GM12878 (cell line): ENCODE measurements around the gene TACR1. TPM values are rescaled to one million over a fixed set of nuclear protein-coding genes. Genes with fewer than 3 reads are reported as not detected.

Experiments used
- ATAC-seq: fragments of 200-7000 bp; cut with Tn5 transposase; 3 replicates; pipeline ENCODE4 v1.9.1; 2020; ENCODE audit warnings: mild to moderate bottlenecking, moderate library complexity
- BruUV-seq: library from RNA; stranded (reverse); fragments of 400-500 nt; replicated peaks from 2 replicates; lab custom pipeline; 2021; lab: Mats Ljungman, UMichigan
- CTCF ChIA-PET: fragments of 300-600 bp; sonication (Branson Sonifier 250); formaldehyde crosslinking; extraction: SDS; loops from one replicate; lab custom pipeline; 2021; ENCODE audit warnings: inconsistent platforms; lab: Yijun Ruan, JAX
- POLR2A ChIA-PET: fragments of 350-600 bp; formaldehyde crosslinking; extraction: SDS; loops from one replicate; lab custom pipeline; 2021; ENCODE audit warnings: inconsistent platforms; lab: Charles Lee
- RAD21 ChIA-PET: fragments of 300-600 bp; sonication (Branson Sonifier 250); formaldehyde crosslinking; loops from one replicate; lab custom pipeline; 2023; ENCODE audit warnings: antibody characterized with exemption; ENCODE audit not compliant: unreplicated experiment; lab: Charles Lee
- SMC1A ChIA-PET: fragments of 300-600 bp; sonication (Branson Sonifier 250); formaldehyde crosslinking; loops from one replicate; lab custom pipeline; 2023; ENCODE audit not compliant: unreplicated experiment, uncharacterized antibody; lab: Charles Lee
- DNase-seq: peaks from one replicate; pipeline ENCODE4 v3.0.0-alpha.2; 2011; ENCODE audit warnings: low read depth, low spot score
- FAIRE-seq: peaks from 3 replicates; lab custom pipeline; 2011; peaks lifted over from hg19 to GRCh38; lab: Jason Lieb, UNC
- H2AFZ ChIP-seq: 2 replicates; pipeline ENCODE4 v1.6.0; 2011; ENCODE audit warnings: low read depth, low read length, control low read depth; ENCODE audit not compliant: control insufficient read depth
- H3K27ac ChIP-seq: 2 replicates; pipeline ENCODE4 v1.5.1; 2011; ENCODE audit warnings: control low read depth; ENCODE audit not compliant: control insufficient read depth, insufficient read depth
- H3K27me3 ChIP-seq, 2 experiments: replicated peaks in 1 of 2; 2 replicates each; pipeline versions ENCODE4 v1.6.0 to v1.6.1; 2011; ENCODE audit warnings: low read length in 1 of 2; ENCODE audit not compliant: control insufficient read depth in 2 of 2, insufficient read depth in 2 of 2
- H3K36me3 ChIP-seq, 2 experiments: 2 replicates each; pipeline ENCODE4 v1.5.1; 2011; ENCODE audit warnings: low read length in 1 of 2; ENCODE audit not compliant: control insufficient read depth in 2 of 2, insufficient read depth in 2 of 2
- H3K4me1 ChIP-seq: 2 replicates; pipeline ENCODE4 v1.6.1; 2011; ENCODE audit warnings: mild to moderate bottlenecking, low read length, moderate library complexity, mixed read lengths; ENCODE audit not compliant: control insufficient read depth, insufficient read depth
- H3K4me2 ChIP-seq: 2 replicates; pipeline ENCODE4 v1.6.0; 2011; ENCODE audit warnings: control low read depth; ENCODE audit not compliant: control insufficient read depth, insufficient read depth
- H3K4me3 ChIP-seq: fragments of 200-600 bp; sonication (generic); 2 replicates; pipeline ENCODE4 v1.5.1; 2016
- H3K79me2 ChIP-seq: 2 replicates; pipeline ENCODE4 v1.6.0; 2011; ENCODE audit warnings: low read length; ENCODE audit not compliant: control insufficient read depth, insufficient read depth
- H3K9ac ChIP-seq: 2 replicates; pipeline ENCODE4 v1.8.0; 2011; ENCODE audit warnings: low read length, control low read depth, mixed read lengths; ENCODE audit not compliant: control insufficient read depth, insufficient read depth
- H3K9me3 ChIP-seq: replicated peaks from 3 replicates; pipeline ENCODE4 v1.5.1; 2011; ENCODE audit warnings: mild to moderate bottlenecking, low read length; ENCODE audit not compliant: control insufficient read depth, insufficient read depth
- H4K20me1 ChIP-seq: 2 replicates; pipeline ENCODE4 v1.6.0; 2011; ENCODE audit not compliant: control insufficient read depth, insufficient read depth
- CBX3 ChIP-seq: fragments of 200-600 bp; sonication (generic); IDR thresholded peaks from 2 replicates; pipeline ENCODE4 v1.6.1; 2016; ENCODE audit warnings: low read depth, borderline replicate concordance
- CHD4 ChIP-seq: fragments of 200-600 bp; sonication (generic); IDR thresholded peaks from 2 replicates; pipeline ENCODE4 v1.6.1; 2016; ENCODE audit warnings: mild to moderate bottlenecking
- GATAD2B ChIP-seq: fragments of 450-650 bp; conservative IDR thresholded peaks from 2 replicates; pipeline ENCODE4 v1.6.1; 2017; ENCODE audit warnings: low read depth, mild to moderate bottlenecking, moderate library complexity
- JUNB ChIP-seq: IDR thresholded peaks from 2 replicates; pipeline ENCODE4 v1.6.1; 2016; ENCODE audit warnings: antibody characterized with exemption, mild to moderate bottlenecking
- MYC ChIP-seq: IDR thresholded peaks from 2 replicates; pipeline ENCODE4 v1.6.1; 2011; ENCODE audit warnings: mild to moderate bottlenecking, low read length, moderate library complexity, inconsistent platforms; ENCODE audit not compliant: insufficient read depth, insufficient replicate concordance, insufficient read length, severe bottlenecking
- PBX3 ChIP-seq: IDR thresholded peaks from 2 replicates; pipeline ENCODE4 v1.6.1; 2011; ENCODE audit warnings: mild to moderate bottlenecking, low read depth, low read length, moderate library complexity; ENCODE audit not compliant: insufficient replicate concordance
- RBBP5 ChIP-seq: fragments of 200-600 bp; sonication (generic); conservative IDR thresholded peaks from 2 replicates; pipeline ENCODE4 v1.6.1; 2016
- RFX5 ChIP-seq: IDR thresholded peaks from 2 replicates; pipeline ENCODE4 v1.6.1; 2011; ENCODE audit warnings: low read depth, low read length, improper control_type of control experiment
- SIX5 ChIP-seq: IDR thresholded peaks from 2 replicates; pipeline ENCODE4 v1.6.1; 2011; ENCODE audit warnings: mild to moderate bottlenecking, low read depth, low read length, moderate library complexity; ENCODE audit not compliant: severe bottlenecking
- STAT3 ChIP-seq: IDR thresholded peaks from 2 replicates; pipeline ENCODE4 v1.6.1; 2011; ENCODE audit warnings: low read depth, low read length, improper control_type of control experiment
- SUPT20H ChIP-seq: IDR thresholded peaks from 2 replicates; pipeline ENCODE4 v1.6.1; 2011; ENCODE audit warnings: low read depth, mild to moderate bottlenecking, low read length, moderate library complexity, borderline replicate concordance; ENCODE audit not compliant: control insufficient read depth
- TBL1XR1 ChIP-seq: IDR thresholded peaks from 2 replicates; pipeline ENCODE4 v1.6.1; 2012; ENCODE audit warnings: low read depth, low read length, improper control_type of control experiment
- ZNF217 ChIP-seq: fragments of 450-650 bp; IDR thresholded peaks from 2 replicates; pipeline ENCODE4 v1.6.1; 2017; ENCODE audit warnings: antibody characterized with exemption, mild to moderate bottlenecking
- ZNF24 ChIP-seq: fragments of 450-650 bp; IDR thresholded peaks from 2 replicates; pipeline ENCODE4 v1.6.1; 2017; ENCODE audit warnings: antibody characterized with exemption, mild to moderate bottlenecking
- WGBS: methylation state at CpG from one replicate; pipeline ENCODE4 v1.1.6; 2016; ENCODE audit warnings: low lambda C conversion rate; ENCODE audit not compliant: insufficient replicate concordance, insufficient coverage; ENCODE audit errors: missing lambda C conversion rate; 5-methylcytosine and 5-hydroxymethylcytosine counted together
- in situ Hi-C: fragments of 300-500 bp; cut with MboI; formaldehyde crosslinking; loops from 9 replicates; pipeline ENCODE4 v1.14.3; 2018; ENCODE audit warnings: mixed read lengths
- intact Hi-C: fragments of 100-400 bp; cut with micrococcal nuclease; formaldehyde crosslinking; loops from one replicate; pipeline ENCODE4 v1.14.2; 2022; ENCODE audit not compliant: unreplicated experiment
- polyA plus RNA-seq, 11 experiments: library from polyadenylated mRNA; depleted of rRNA in 4 of 11; unstranded in 6 of 11; stranded (reverse) in 5 of 11; fragments of >200 nt; fragmentation: Nextera tagmentation in 4 of 11; fragmentation: Illumina TruSeq in 1 of 11; extraction: Ambion mirVana in 4 of 11; extraction: Trizol in 1 of 11; gene quantifications; 1 replicate in 1 of 11; 2 replicates in 10 of 11; pipeline versions ENCODE4 v1.2.1 to v1.2.3, GENCODE V29; 2011 to 2016; ENCODE audit warnings: inconsistent platforms in 2 of 11, missing spikeins in 2 of 11, low read depth in 1 of 11
- total RNA-seq, 4 experiments: library from RNA; depleted of rRNA in 3 of 4; stranded (reverse); fragments of >200 nt in 3 of 4; fragmentation: Illumina TruSeq in 1 of 4; extraction: Trizol in 1 of 4; gene quantifications; 2 replicates each; pipeline versions ENCODE4 v1.2.1 to v1.2.3, GENCODE V29; 2013 to 2021
- TF ChIP-seq, protein P1 (sequence below): fragments of 450-650 bp; IDR thresholded peaks from 2 replicates; pipeline ENCODE4 v1.6.1; 2018; ENCODE audit warnings: borderline replicate concordance, mild to moderate bottlenecking; ENCODE audit not compliant: partially characterized antibody

The TACR1 gene
- total and polyA plus RNA-seq, 10 of the 15 experiments (the other 5 are each of a cell fraction or from before 2014, with no cell fraction given), result 0.04 to 1.4 (median 0.15) TPM

GRCh38 chr2:75020476-75020875 lies 178.8 kb downstream of the TACR1 start:
- Histone ChIP-seq H3K36me3 (no peaks in the 10 kb centered on the region), H4K20me1 (no peaks in the 10 kb centered on the region), H3K9ac (no peak overlapping the region), H3K4me1 (no peaks in the 10 kb centered on the region), H3K79me2 (no peaks in the 10 kb centered on the region), H2AFZ (no peak overlapping the region), H3K4me3 (no peak overlapping the region), H3K4me2 (no peak overlapping the region), H3K27ac (no peak overlapping the region), H3K9me3 (no peaks in the 10 kb centered on the region), H3K27me3 (no peaks in the 10 kb centered on the region)
- CTCF ChIA-PET, result interaction anchor here (1.2 kb wide), 1 partner anchor 44 kb away, joined by 3 read pairs; no protein-coding TSS in a partner anchor
- SMC1A ChIA-PET, result interaction anchor here (0.6 to 1.2 kb wide), 4 partner anchors 14 to 590 kb away, joined by 3 read pairs; no protein-coding TSS in a partner anchor
- in situ Hi-C loops (no loop called here), intact Hi-C loops (no loop called here)
- POLR2A ChIA-PET, result no interaction called here
- DNase-seq (no peak), ATAC-seq (no peak), FAIRE-seq (no peak)
- TF ChIP-seq ZNF217 (no peak), SIX5 (no peak), RFX5 (no peak), SUPT20H (no peak), CHD4 (no peak), GATAD2B (no peak)
- RAD21 ChIA-PET, result no interaction called here
- no TSS peak for BruUV-seq
- WGBS, result 43% methylated on average over 11 of the region's 11 CpGs

- in situ Hi-C loops, result no loop called here
- no peak overlapping the region for H3K27ac ChIP-seq
- H2AFZ ChIP-seq, result no peak overlapping the region
- no peaks in the 10 kb centered on the region for H3K79me2 ChIP-seq
- FAIRE-seq (no peak), DNase-seq (no peak), ATAC-seq (no peak)
- ChIA-PET SMC1A (interaction anchor here (0.8 kb wide), 1 partner anchor 16 kb away, joined by 3 read pairs; no protein-coding TSS in a partner anchor), CTCF (interaction anchor here (0.7 kb wide), 1 partner anchor 42 kb away, joined by 3 read pairs; no protein-coding TSS in a partner anchor), POLR2A (no interaction called here), RAD21 (no interaction called here)
- H4K20me1 ChIP-seq, result no peaks in the 10 kb centered on the region
- no peak overlapping the region for H3K4me2 ChIP-seq
- no peak overlapping the region for H3K4me3 ChIP-seq
- H3K4me1 ChIP-seq, result no peaks in the 10 kb centered on the region
- intact Hi-C loops, result no loop called here
- no peaks in the 10 kb centered on the region for H3K27me3 ChIP-seq
- WGBS, result 65% methylated on average over 2 of the region's 2 CpGs
- H3K9ac ChIP-seq, result no peak overlapping the region
- BruUV-seq, result no TSS peak
- no peaks in the 10 kb centered on the region for H3K36me3 ChIP-seq
- H3K9me3 ChIP-seq, result no peaks in the 10 kb centered on the region
- TF ChIP-seq RBBP5 (no peak), ZNF24 (no peak), CBX3 (no peak), STAT3 (no peak), TBL1XR1 (no peak), PBX3 (no peak), JUNB (no peak), MYC (no peak)
- TF ChIP-seq, protein P1, sequence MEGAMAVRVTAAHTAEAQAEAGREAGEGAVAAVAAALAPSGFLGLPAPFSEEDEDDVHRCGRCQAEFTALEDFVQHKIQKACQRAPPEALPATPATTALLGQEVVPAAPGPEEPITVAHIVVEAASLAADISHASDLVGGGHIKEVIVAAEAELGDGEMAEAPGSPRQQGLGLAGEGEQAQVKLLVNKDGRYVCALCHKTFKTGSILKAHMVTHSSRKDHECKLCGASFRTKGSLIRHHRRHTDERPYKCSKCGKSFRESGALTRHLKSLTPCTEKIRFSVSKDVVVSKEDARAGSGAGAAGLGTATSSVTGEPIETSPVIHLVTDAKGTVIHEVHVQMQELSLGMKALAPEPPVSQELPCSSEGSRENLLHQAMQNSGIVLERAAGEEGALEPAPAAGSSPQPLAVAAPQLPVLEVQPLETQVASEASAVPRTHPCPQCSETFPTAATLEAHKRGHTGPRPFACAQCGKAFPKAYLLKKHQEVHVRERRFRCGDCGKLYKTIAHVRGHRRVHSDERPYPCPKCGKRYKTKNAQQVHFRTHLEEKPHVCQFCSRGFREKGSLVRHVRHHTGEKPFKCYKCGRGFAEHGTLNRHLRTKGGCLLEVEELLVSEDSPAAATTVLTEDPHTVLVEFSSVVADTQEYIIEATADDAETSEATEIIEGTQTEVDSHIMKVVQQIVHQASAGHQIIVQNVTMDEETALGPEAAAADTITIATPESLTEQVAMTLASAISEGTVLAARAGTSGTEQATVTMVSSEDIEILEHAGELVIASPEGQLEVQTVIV, result no peak
Observed at GRCh38 chr2:75019790-75020189, 179.5 kb downstream of the TACR1 start.
